Gastrocnemius medialis (tissue), 4 donors: ENCODE results near the gene OGDH. TPM values are rescaled to one million over a fixed set of nuclear protein-coding genes. Genes with fewer than 3 reads are reported as not detected.

Experiments
- ATAC-seq, 2 donors: fragments of 150-250 bp; one replicate each; pipeline ENCODE4 v1.9.1; 2016
- DNase-seq, 2 donors: peaks; one replicate each; pipeline ENCODE4 v3.0.0-alpha.2; 2019
- H3K27ac ChIP-seq, 4 donors: fragments of 200-600 bp; sonication (generic); 1 replicate in 1 of 4; 2 replicates in 3 of 4; pipeline ENCODE4 v1.5.1; 2016 to 2018; ENCODE audit warnings: mild to moderate bottlenecking in 2 of 4, moderate library complexity in 1 of 4
- H3K27me3 ChIP-seq, 3 donors: fragments of 200-600 bp; sonication (generic) in 2 of 3; 1 replicate in 1 of 3; 2 replicates in 2 of 3; pipeline versions ENCODE4 v1.5.1 to v1.6.0; 2016 to 2019; ENCODE audit warnings: mild to moderate bottlenecking in 1 of 3, moderate library complexity in 1 of 3
- H3K36me3 ChIP-seq, 2 donors: fragments of 200-600 bp; sonication (generic) in 1 of 2; one replicate each; pipeline ENCODE4 v1.5.1; 2017 to 2018
- H3K4me1 ChIP-seq, 2 donors: fragments of 200-600 bp; sonication (generic) in 1 of 2; one replicate each; pipeline ENCODE4 v1.5.1; 2016 to 2017; ENCODE audit warnings: mild to moderate bottlenecking in 2 of 2
- H3K4me3 ChIP-seq, 4 donors: fragments of 200-600 bp; sonication (generic) in 3 of 4; 1 replicate in 1 of 4; 2 replicates in 3 of 4; pipeline ENCODE4 v1.5.1; 2016 to 2019; ENCODE audit warnings: mild to moderate bottlenecking in 2 of 4
- H3K9me3 ChIP-seq, 3 donors: fragments of 200-600 bp; sonication (generic) in 2 of 3; 1 replicate in 1 of 3; 2 replicates in 2 of 3; pipeline ENCODE4 v1.5.1; 2016 to 2019
- CTCF ChIP-seq, 5 experiments: fragments of 450-650 bp in 3 of 5; fragments of 200-600 bp in 2 of 5; sonication (generic) in 2 of 5; IDR thresholded peaks in 4 of 5; conservative IDR thresholded peaks in 1 of 5; 1 replicate in 4 of 5; 2 replicates in 1 of 5; pipeline ENCODE4 v1.5.1; 2016 to 2019; ENCODE audit warnings: antibody characterized with exemption in 5 of 5, mild to moderate bottlenecking in 3 of 5, moderate library complexity in 3 of 5
- POLR2A ChIP-seq, 2 donors: fragments of 450-650 bp; IDR thresholded peaks; one replicate each; pipeline ENCODE4 v1.6.1; 2017; ENCODE audit warnings: antibody characterized with exemption in 2 of 2, mild to moderate bottlenecking in 2 of 2, moderate library complexity in 2 of 2
- in situ Hi-C, 4 donors: fragments of 200-750 bp; cut with MboI; loops; one replicate each; pipeline versions ENCODE4 v1.15.0 to v1.8.0; 2017; ENCODE audit warnings: low sequenced_read_pairs in 4 of 4
- intact Hi-C: fragments of 100-400 bp; cut with DNase I; formaldehyde crosslinking; loops from one replicate; pipeline ENCODE4 v1.15.1; 2023; ENCODE audit warnings: low total_unique reads
- total RNA-seq, 4 donors: library from RNA; depleted of rRNA; stranded (reverse); fragments of >200 nt; gene quantifications; one replicate each; pipeline versions ENCODE4 v1.1.0 to v1.2.3, GENCODE V29; 2016

OGDH gene
- total RNA-seq, 4 donors from 2014 or later: 224 to 462 (median 396) TPM

- Histone ChIP-seq H3K4me1 (peaks cover 21 to 28% of the 10 kb centered on the region in 2 donors), H3K9me3 (no peaks in the 10 kb centered on the region), H3K27me3 (no peaks in the 10 kb centered on the region), H3K4me3 (peak within 1 kb of the TSS; percentile 72 to 84 (median 78)), H3K27ac (peak within 1 kb of the TSS; percentile 89 to 97 (median 94)), H3K36me3 (no peaks in the 10 kb centered on the region)
- TF ChIP-seq CTCF (IDR thresholded peaks at IDR 0.05 in 4 of 5, conservative IDR thresholded peaks at IDR 0.05 in 1 of 5): no peak
- TF ChIP-seq POLR2A (IDR thresholded peaks at IDR 0.05): peak; percentile 83 to 84
- intact Hi-C loops: loop anchor here (1.0 to 5.0 kb wide), 4 partner anchors 48 to 166 kb away; partner anchors contain the start of genes H2AZ2, OGDH, PPIA and TMED4
- in situ Hi-C loops: no loop called here
- peak; percentile 86 to 88 for ATAC-seq
- DNase-seq: peak; percentile 90 to 91
Observed at GRCh38 chr7:44748045-44748947, 141.9 kb downstream of the OGDH start, which contains the start of gene ZMIZ2. Gene ZMIZ2, plus strand, starts transcription at chr7:44748847. Its CDS starts 7,403 bp downstream, at chr7:44756250.

- no peak for DNase-seq
- H3K27me3 ChIP-seq: no peaks in the 10 kb centered on the region
- ATAC-seq: peak; percentile 2 to 6
- peaks cover 21 to 30% of the 10 kb centered on the region in 2 donors for H3K4me1 ChIP-seq
- TF ChIP-seq CTCF (IDR thresholded peaks at IDR 0.05 in 4 of 5, conservative IDR thresholded peaks at IDR 0.05 in 1 of 5) (no peak), POLR2A (IDR thresholded peaks at IDR 0.05) (no peak)
- intact Hi-C loops: loop anchor here (1.0 to 5.0 kb wide), 4 partner anchors 47 to 167 kb away; partner anchors contain the start of genes H2AZ2, OGDH, PPIA and TMED4
- peak overlapping the region; percentile 60 to 84 (median 78) for H3K4me3 ChIP-seq
- H3K36me3 ChIP-seq: no peaks in the 10 kb centered on the region
- in situ Hi-C loops: no loop called here
- H3K9me3 ChIP-seq: no peaks in the 10 kb centered on the region
- H3K27ac ChIP-seq: peak overlapping the region; percentile 79 to 97 (median 94)
Observed at GRCh38 chr7:44748948-44749731, 142.7 kb downstream of the OGDH start.

GRCh38 chr7:44749992-44750391 is 143.6 kb downstream of the OGDH start:
- H3K27ac ChIP-seq: peak overlapping the region; percentile 79 to 97 (median 94)

More at GRCh38 chr7:44749992-44750391, 143.6 kb downstream of the OGDH start:
- intact Hi-C loops (loop anchor here (2.0 to 5.0 kb wide), 3 partner anchors 99 to 168 kb away; partner anchors contain the start of genes H2AZ2, OGDH and TMED4), in situ Hi-C loops (loop anchor here in 1 of 4 donors (25.0 kb wide), 1 partner anchor 163 kb away; the partner anchor contains the start of gene TMED4)
- Histone ChIP-seq H3K9me3 (no peaks in the 10 kb centered on the region), H3K4me1 (peaks cover 22 to 32% of the 10 kb centered on the region in 2 donors), H3K36me3 (no peaks in the 10 kb centered on the region), H3K27me3 (no peaks in the 10 kb centered on the region), H3K4me3 (peak overlapping the region; percentile 60 to 84 (median 78))
- no peak for ATAC-seq
- TF ChIP-seq POLR2A (IDR thresholded peaks at IDR 0.05): no peak
- no peak for TF ChIP-seq CTCF (IDR thresholded peaks at IDR 0.05 in 4 of 5, conservative IDR thresholded peaks at IDR 0.05 in 1 of 5)
- DNase-seq: no peak
